Thyroid gland (tissue), 4 donors: ENCODE measurements around the gene GNAQ.

Source experiments
- CTCF ChIP-seq, 6 experiments: fragments of 200-600 bp in 3 of 6; fragments of 450-650 bp in 3 of 6; sonication (generic) in 3 of 6; IDR thresholded peaks; one replicate each; pipeline ENCODE4 v1.5.1; 2016 to 2019; ENCODE audit warnings: antibody characterized with exemption in 6 of 6, mild to moderate bottlenecking in 2 of 6, inconsistent platforms in 1 of 6, moderate library complexity in 1 of 6
- POLR2A ChIP-seq, 2 donors: fragments of 450-650 bp; IDR thresholded peaks; one replicate each; pipeline ENCODE4 v1.6.1; 2017; ENCODE audit warnings: antibody characterized with exemption in 2 of 2, mild to moderate bottlenecking in 2 of 2, moderate library complexity in 1 of 2

- TF ChIP-seq CTCF (IDR thresholded peaks at IDR 0.05): no peak
- TF ChIP-seq POLR2A (IDR thresholded peaks at IDR 0.05): no peak
Observed at GRCh38 chr9:77726289-77726688, 305.3 kb downstream of the GNAQ start.
